PC-3 (cell line): ENCODE results near the gene TUBGCP2. TPM values are rescaled to one million over a fixed set of nuclear protein-coding genes. Genes with fewer than 3 reads are reported as not detected.
A peak's percentile ranks its signal among the peaks of the same experiment; 100 is the strongest.

ENCODE experiments used
- ATAC-seq: fragments of 200-7000 bp; cut with Tn5 transposase; 2 replicates; pipeline ENCODE4 v1.9.1; 2020; ENCODE audit warnings: mild to moderate bottlenecking, moderate library complexity
- BruUV-seq: library from RNA; stranded (reverse); fragments of 400-500 nt; replicated peaks from 2 replicates; lab custom pipeline; 2021; lab: Mats Ljungman, UMichigan
- CTCF ChIA-PET: fragments of 300-600 bp; sonication (Branson Sonifier 250); formaldehyde crosslinking; loops from one replicate; lab custom pipeline; 2022; ENCODE audit warnings: antibody characterized with exemption; lab: Charles Lee
- POLR2A ChIA-PET: fragments of 300-600 bp; sonication (Branson Sonifier 250); formaldehyde crosslinking; loops from one replicate; lab custom pipeline; 2022; ENCODE audit warnings: antibody characterized with exemption; ENCODE audit not compliant: unreplicated experiment; lab: Charles Lee
- DNase-seq: peaks from one replicate; pipeline ENCODE4 v3.0.0-alpha.2; 2015
- H2AFZ ChIP-seq: fragments of 300-600 bp; sonication (generic); 2 replicates; pipeline ENCODE4 v1.6.0; 2016; ENCODE audit warnings: antibody characterized with exemption, low read length
- H3F3A ChIP-seq: fragments of 300-600 bp; sonication (generic); one replicate; pipeline ENCODE4 v1.6.0; 2017; ENCODE audit warnings: antibody characterized with exemption, low read length, control low read depth, mild to moderate bottlenecking; ENCODE audit not compliant: unreplicated experiment
- H3K27ac ChIP-seq: fragments of 300-600 bp; sonication (generic); 2 replicates; pipeline ENCODE4 v1.5.1; 2016; ENCODE audit warnings: mild to moderate bottlenecking, low read length
- H3K27me3 ChIP-seq: fragments of 300-600 bp; sonication (generic); 2 replicates; pipeline ENCODE4 v1.6.1; 2016; ENCODE audit warnings: low read length, mixed read lengths
- H3K36me3 ChIP-seq: fragments of 300-600 bp; sonication (generic); 2 replicates; pipeline ENCODE4 v1.6.1; 2016; ENCODE audit warnings: low read depth, mixed run types, low read length, mixed read lengths
- H3K4me1 ChIP-seq: fragments of 300-600 bp; sonication (generic); 2 replicates; pipeline ENCODE4 v1.5.1; 2016; ENCODE audit warnings: low read length; ENCODE audit not compliant: insufficient read depth
- H3K4me2 ChIP-seq: fragments of 300-600 bp; sonication (generic); 2 replicates; pipeline ENCODE4 v1.6.0; 2016; ENCODE audit warnings: low read length
- H3K4me3 ChIP-seq: fragments of 300-600 bp; sonication (generic); 2 replicates; pipeline ENCODE4 v1.5.1; 2016; ENCODE audit warnings: mild to moderate bottlenecking, low read length, mixed read lengths
- H3K79me2 ChIP-seq: fragments of 300-600 bp; sonication (generic); 2 replicates; pipeline ENCODE4 v1.6.1; 2017; ENCODE audit warnings: low read length, mixed read lengths
- H3K9ac ChIP-seq: fragments of 300-600 bp; sonication (generic); 2 replicates; pipeline ENCODE4 v1.6.0; 2016; ENCODE audit warnings: mild to moderate bottlenecking, low read length
- H3K9me2 ChIP-seq: fragments of 300-600 bp; sonication (generic); replicated peaks from 2 replicates; pipeline ENCODE4 v1.6.1; 2016; ENCODE audit warnings: mixed run types, low read length, mixed read lengths
- H3K9me3 ChIP-seq: fragments of 300-600 bp; sonication (generic); 2 replicates; pipeline ENCODE4 v1.6.1; 2016; ENCODE audit warnings: low read length, mixed read lengths
- H4K20me1 ChIP-seq: fragments of 300-600 bp; sonication (generic); 2 replicates; pipeline ENCODE4 v1.6.1; 2016; ENCODE audit warnings: low read length, mixed read lengths
- CTCF ChIP-seq: fragments of 300-600 bp; sonication (generic); conservative IDR thresholded peaks from 2 replicates; pipeline ENCODE4 v1.5.1; 2017; ENCODE audit warnings: antibody characterized with exemption, low read depth, mild to moderate bottlenecking, low read length
- EZH2 ChIP-seq: fragments of 300-600 bp; sonication (generic); IDR thresholded peaks from one replicate; pipeline ENCODE4 v1.6.1; 2017; ENCODE audit warnings: antibody characterized with exemption, mild to moderate bottlenecking, low read length; ENCODE audit not compliant: unreplicated experiment
- EZH2phosphoT487 ChIP-seq: fragments of 300-600 bp; sonication (generic); IDR thresholded peaks from 2 replicates; pipeline ENCODE4 v1.6.1; 2018; ENCODE audit warnings: mild to moderate bottlenecking, antibody characterized with exemption, low read length, borderline replicate concordance
- intact Hi-C: fragments of 100-400 bp; cut with micrococcal nuclease; formaldehyde crosslinking; loops from 2 replicates; pipeline ENCODE4 v1.9.0; 2023
- total RNA-seq: library from RNA; depleted of rRNA; stranded (reverse); fragments of >200 nt; gene quantifications from 2 replicates; pipeline ENCODE4 v1.2.3, GENCODE V29; 2014

TUBGCP2 gene
- total RNA-seq, 1 experiment from 2014 or later, result 72.9 TPM

GRCh38 chr10:133295426-133296320 lies 13.0 kb downstream of the TUBGCP2 start:
- no peak overlapping the region for H3K9ac ChIP-seq
- no peaks in the 10 kb centered on the region for H3K27me3 ChIP-seq
- H3K4me2 ChIP-seq, result no peak overlapping the region
- no peak for ATAC-seq
- H3K9me3 ChIP-seq, result no peaks in the 10 kb centered on the region
- no TSS peak for BruUV-seq
- H3K79me2 ChIP-seq, result no peaks in the 10 kb centered on the region; the same call in 1 of the 2 replicates
- no peaks in the 10 kb centered on the region for H3K9me2 ChIP-seq
- peaks cover 23% of the 10 kb centered on the region for H3K4me1 ChIP-seq
- no peaks in the 10 kb centered on the region for H3F3A ChIP-seq
- intact Hi-C loops, result no loop called here
- no peak overlapping the region for H3K4me3 ChIP-seq
- peaks cover 23% of the 10 kb centered on the region; the same call in 1 of the 2 replicates for H3K36me3 ChIP-seq
- H2AFZ ChIP-seq, result no peak overlapping the region
- no peak for DNase-seq
- ChIA-PET POLR2A (no interaction called here), CTCF (no interaction called here)
- TF ChIP-seq EZH2phosphoT487 (no peak), CTCF (no peak), EZH2 (no peak)
- no peak overlapping the region for H3K27ac ChIP-seq
- no peaks in the 10 kb centered on the region for H4K20me1 ChIP-seq

GRCh38 chr10:133294189-133294588 lies 14.5 kb downstream of the TUBGCP2 start:
- H3F3A ChIP-seq, result no peaks in the 10 kb centered on the region
- no peak overlapping the region for H2AFZ ChIP-seq
- BruUV-seq, result TSS peak; percentile 76
- peak overlapping the region; percentile 64 for H3K9ac ChIP-seq
- no peaks in the 10 kb centered on the region for H3K9me2 ChIP-seq
- ATAC-seq, result no peak
- ChIA-PET POLR2A (no interaction called here), CTCF (interaction anchor here (1.1 to 1.5 kb wide), 2 partner anchors 14 to 36 kb away, joined by 3 to 4 read pairs; no protein-coding TSS in a partner anchor)
- no peak for TF ChIP-seq EZH2
- no peak for TF ChIP-seq CTCF
- TF ChIP-seq EZH2phosphoT487, result no peak
- intact Hi-C loops, result no loop called here
- H3K9me3 ChIP-seq, result no peaks in the 10 kb centered on the region
- H3K79me2 ChIP-seq, result no peaks in the 10 kb centered on the region; the same call in 1 of the 2 replicates
- no peak overlapping the region for H3K4me3 ChIP-seq
- H3K4me1 ChIP-seq, result peaks cover 23% of the 10 kb centered on the region
- H4K20me1 ChIP-seq, result no peaks in the 10 kb centered on the region
- no peak for DNase-seq
- H3K27me3 ChIP-seq, result no peaks in the 10 kb centered on the region
- H3K27ac ChIP-seq, result peak overlapping the region; percentile 94
- peaks cover 27% of the 10 kb centered on the region; the same call in 1 of the 2 replicates for H3K36me3 ChIP-seq
- peak overlapping the region; percentile 69 for H3K4me2 ChIP-seq
